ENCODE data around the gene ATP6V0A4. TPM values are rescaled to one million over a fixed set of nuclear protein-coding genes. Genes with fewer than 3 reads are reported as not detected.

ATP6V0A4 gene
- total and polyA plus RNA-seq, 2 of the 13 experiments (the other 11 are each of a cell fraction or from before 2014, with no cell fraction given), result 0.24 to 0.25 TPM

DNA sequence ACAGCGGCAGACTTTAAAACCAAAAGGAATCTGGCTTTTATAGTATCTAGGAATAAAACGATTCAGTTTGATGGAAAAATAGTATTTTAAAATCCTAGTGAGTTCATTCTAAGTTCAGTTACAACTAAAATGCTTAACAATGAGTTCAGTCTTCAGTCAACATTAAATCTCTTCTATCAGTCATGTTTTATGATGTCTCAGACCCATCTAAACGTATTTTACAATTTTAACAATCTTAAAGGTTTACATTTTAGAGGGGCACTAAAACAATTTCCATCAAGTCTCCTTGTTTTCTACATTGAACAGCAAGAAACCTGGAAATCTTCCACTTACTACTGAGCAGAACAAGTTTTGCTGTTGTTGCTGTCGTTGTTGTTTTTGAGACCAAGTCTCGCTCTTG lies 106.8 kb downstream of the ATP6V0A4 start (continued):
- TF ChIP-seq, protein P1, sequence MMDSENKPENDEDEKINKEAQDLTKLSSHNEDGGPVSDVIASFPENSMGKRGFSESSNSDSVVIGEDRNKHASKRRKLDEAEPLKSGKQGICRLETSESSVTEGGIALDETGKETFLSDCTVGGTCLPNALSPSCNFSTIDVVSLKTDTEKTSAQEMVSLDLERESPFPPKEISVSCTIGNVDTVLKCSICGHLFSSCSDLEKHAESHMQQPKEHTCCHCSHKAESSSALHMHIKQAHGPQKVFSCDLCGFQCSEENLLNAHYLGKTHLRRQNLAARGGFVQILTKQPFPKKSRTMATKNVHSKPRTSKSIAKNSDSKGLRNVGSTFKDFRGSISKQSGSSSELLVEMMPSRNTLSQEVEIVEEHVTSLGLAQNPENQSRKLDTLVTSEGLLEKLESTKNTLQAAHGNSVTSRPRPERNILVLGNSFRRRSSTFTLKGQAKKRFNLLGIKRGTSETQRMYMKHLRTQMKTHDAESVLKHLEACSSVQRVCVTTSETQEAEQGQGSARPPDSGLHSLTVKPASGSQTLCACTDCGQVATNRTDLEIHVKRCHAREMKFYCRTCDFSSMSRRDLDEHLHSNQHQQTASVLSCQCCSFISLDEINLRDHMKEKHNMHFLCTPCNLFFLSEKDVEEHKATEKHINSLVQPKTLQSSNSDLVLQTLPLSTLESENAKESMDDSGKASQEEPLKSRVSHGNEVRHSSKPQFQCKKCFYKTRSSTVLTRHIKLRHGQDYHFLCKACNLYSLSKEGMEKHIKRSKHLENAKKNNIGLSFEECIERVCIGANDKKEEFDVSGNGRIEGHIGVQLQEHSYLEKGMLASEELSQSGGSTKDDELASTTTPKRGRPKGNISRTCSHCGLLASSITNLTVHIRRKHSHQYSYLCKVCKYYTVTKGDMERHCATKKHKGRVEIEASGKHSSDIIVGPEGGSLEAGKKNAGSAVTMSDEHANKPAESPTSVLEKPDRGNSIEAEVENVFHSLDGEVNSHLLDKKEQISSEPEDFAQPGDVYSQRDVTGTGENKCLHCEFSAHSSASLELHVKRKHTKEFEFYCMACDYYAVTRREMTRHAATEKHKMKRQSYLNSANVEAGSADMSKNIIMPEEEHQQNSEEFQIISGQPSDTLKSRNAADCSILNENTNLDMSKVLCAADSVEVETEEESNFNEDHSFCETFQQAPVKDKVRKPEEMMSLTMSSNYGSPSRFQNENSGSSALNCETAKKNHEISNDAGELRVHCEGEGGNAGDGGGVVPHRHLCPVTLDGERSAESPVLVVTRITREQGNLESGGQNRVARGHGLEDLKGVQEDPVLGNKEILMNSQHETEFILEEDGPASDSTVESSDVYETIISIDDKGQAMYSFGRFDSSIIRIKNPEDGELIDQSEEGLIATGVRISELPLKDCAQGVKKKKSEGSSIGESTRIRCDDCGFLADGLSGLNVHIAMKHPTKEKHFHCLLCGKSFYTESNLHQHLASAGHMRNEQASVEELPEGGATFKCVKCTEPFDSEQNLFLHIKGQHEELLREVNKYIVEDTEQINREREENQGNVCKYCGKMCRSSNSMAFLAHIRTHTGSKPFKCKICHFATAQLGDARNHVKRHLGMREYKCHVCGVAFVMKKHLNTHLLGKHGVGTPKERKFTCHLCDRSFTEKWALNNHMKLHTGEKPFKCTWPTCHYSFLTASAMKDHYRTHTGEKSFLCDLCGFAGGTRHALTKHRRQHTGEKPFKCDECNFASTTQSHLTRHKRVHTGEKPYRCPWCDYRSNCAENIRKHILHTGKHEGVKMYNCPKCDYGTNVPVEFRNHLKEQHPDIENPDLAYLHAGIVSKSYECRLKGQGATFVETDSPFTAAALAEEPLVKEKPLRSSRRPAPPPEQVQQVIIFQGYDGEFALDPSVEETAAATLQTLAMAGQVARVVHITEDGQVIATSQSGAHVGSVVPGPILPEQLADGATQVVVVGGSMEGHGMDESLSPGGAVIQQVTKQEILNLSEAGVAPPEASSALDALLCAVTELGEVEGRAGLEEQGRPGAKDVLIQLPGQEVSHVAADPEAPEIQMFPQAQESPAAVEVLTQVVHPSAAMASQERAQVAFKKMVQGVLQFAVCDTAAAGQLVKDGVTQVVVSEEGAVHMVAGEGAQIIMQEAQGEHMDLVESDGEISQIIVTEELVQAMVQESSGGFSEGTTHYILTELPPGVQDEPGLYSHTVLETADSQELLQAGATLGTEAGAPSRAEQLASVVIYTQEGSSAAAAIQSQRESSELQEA (CRISPR knock-in tag; IDR thresholded peaks at IDR 0.05; ENCODE audit: not compliant biosample characterization), result no peak
- TF ChIP-seq ZFP82 (CRISPR knock-in tag; IDR thresholded peaks at IDR 0.05; ENCODE audit: borderline replicate concordance) (no peak), GLI4 (CRISPR knock-in tag; IDR thresholded peaks at IDR 0.05; ENCODE audit: borderline replicate concordance) (no peak), PPARG (CRISPR knock-in tag; conservative IDR thresholded peaks at IDR 0.05) (no peak), MYC (CRISPR knock-in tag; IDR thresholded peaks at IDR 0.05; ENCODE audit: borderline replicate concordance) (no peak), ZNF430 (CRISPR knock-in tag; IDR thresholded peaks at IDR 0.05) (no peak), RXRB (CRISPR knock-in tag; IDR thresholded peaks at IDR 0.05; ENCODE audit: borderline replicate concordance) (no peak)

All from HepG2 (cell line).